ENCODE results near the gene TMEM63B. TPM values are rescaled to one million over a fixed set of nuclear protein-coding genes. Genes with fewer than 3 reads are reported as not detected.
"Not testable (repeated sequence)": the region's sequence is repeated elsewhere in the genome, so short reads cannot be mapped to it uniquely, and the experiment has no call there.

TMEM63B gene
- total and polyA plus RNA-seq, 4 donors = 49.0 to 94.5 (median 88.3) TPM

- ATAC-seq (ENCODE audit: insufficient read depth, low FRiP score) = no peak
- no peak overlapping the region for H3K4me3 ChIP-seq
- TF ChIP-seq, protein P1, sequence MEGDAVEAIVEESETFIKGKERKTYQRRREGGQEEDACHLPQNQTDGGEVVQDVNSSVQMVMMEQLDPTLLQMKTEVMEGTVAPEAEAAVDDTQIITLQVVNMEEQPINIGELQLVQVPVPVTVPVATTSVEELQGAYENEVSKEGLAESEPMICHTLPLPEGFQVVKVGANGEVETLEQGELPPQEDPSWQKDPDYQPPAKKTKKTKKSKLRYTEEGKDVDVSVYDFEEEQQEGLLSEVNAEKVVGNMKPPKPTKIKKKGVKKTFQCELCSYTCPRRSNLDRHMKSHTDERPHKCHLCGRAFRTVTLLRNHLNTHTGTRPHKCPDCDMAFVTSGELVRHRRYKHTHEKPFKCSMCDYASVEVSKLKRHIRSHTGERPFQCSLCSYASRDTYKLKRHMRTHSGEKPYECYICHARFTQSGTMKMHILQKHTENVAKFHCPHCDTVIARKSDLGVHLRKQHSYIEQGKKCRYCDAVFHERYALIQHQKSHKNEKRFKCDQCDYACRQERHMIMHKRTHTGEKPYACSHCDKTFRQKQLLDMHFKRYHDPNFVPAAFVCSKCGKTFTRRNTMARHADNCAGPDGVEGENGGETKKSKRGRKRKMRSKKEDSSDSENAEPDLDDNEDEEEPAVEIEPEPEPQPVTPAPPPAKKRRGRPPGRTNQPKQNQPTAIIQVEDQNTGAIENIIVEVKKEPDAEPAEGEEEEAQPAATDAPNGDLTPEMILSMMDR (IDR thresholded peaks at IDR 0.05; ENCODE audit: control extremely low read depth, extremely low read depth) = no peak
- H3K36me3 ChIP-seq (ENCODE audit: control insufficient read depth in 4 of 4, insufficient read depth in 4 of 4, low read length in 4 of 4) = peaks cover 0 to 9% (median 0%) of the 10 kb centered on the region in 4 donors
- H3K9me3 ChIP-seq (ENCODE audit: control insufficient read depth in 4 of 4, insufficient read depth in 3 of 4, low read length in 3 of 4) = no peaks in the 10 kb centered on the region
- no peak overlapping the region for H3K9ac ChIP-seq (ENCODE audit: insufficient read depth in 1 of 2, low read length in 2 of 2)
- WGBS, 2 donors = 87 to 92% methylated on average over 5 of the region's 5 CpGs
- H3K27ac ChIP-seq (ENCODE audit: low read depth in 1 of 2, low read length in 1 of 2) = no peak overlapping the region
- no peak for DNase-seq
- peaks cover 0 to 3% (median 0%) of the 10 kb centered on the region in 5 donors for H3K4me1 ChIP-seq (ENCODE audit: control insufficient read depth in 5 of 5, insufficient read depth in 5 of 5, low read length in 5 of 5)
- no peaks in the 10 kb centered on the region for H3K27me3 ChIP-seq (ENCODE audit: control insufficient read depth in 3 of 3, insufficient read depth in 3 of 3, low read length in 2 of 3)
Observed at GRCh38 chr6:44090465-44090864, 36.9 kb upstream of the TMEM63B start.

- not testable (repeated sequence) for H3K27me3 ChIP-seq (ENCODE audit: control insufficient read depth in 3 of 3, insufficient read depth in 3 of 3, low read length in 2 of 3); H3K36me3 ChIP-seq (ENCODE audit: control insufficient read depth in 4 of 4, insufficient read depth in 4 of 4, low read length in 4 of 4); DNase-seq; H3K4me3 ChIP-seq; ATAC-seq (ENCODE audit: insufficient read depth, low FRiP score); H3K9ac ChIP-seq (ENCODE audit: insufficient read depth in 1 of 2, low read length in 2 of 2); H3K9me3 ChIP-seq (ENCODE audit: control insufficient read depth in 4 of 4, insufficient read depth in 3 of 4, low read length in 3 of 4); H3K4me1 ChIP-seq (ENCODE audit: control insufficient read depth in 5 of 5, insufficient read depth in 5 of 5, low read length in 5 of 5); H3K27ac ChIP-seq (ENCODE audit: low read depth in 1 of 2, low read length in 1 of 2)
- 94 to 96% methylated on average over 3 of the region's 3 CpGs for WGBS, 2 donors
Observed at GRCh38 chr6:44091356-44091755, 36.0 kb upstream of the TMEM63B start.

- no peaks in the 10 kb centered on the region for H3K27me3 ChIP-seq (ENCODE audit: control insufficient read depth in 3 of 3, insufficient read depth in 3 of 3, low read length in 2 of 3)
- no peaks in the 10 kb centered on the region for H3K9me3 ChIP-seq (ENCODE audit: control insufficient read depth in 4 of 4, insufficient read depth in 3 of 4, low read length in 3 of 4)
- ATAC-seq (ENCODE audit: insufficient read depth, low FRiP score) (no peak), DNase-seq (no peak)
- peaks cover 0 to 3% (median 0%) of the 10 kb centered on the region in 5 donors for H3K4me1 ChIP-seq (ENCODE audit: control insufficient read depth in 5 of 5, insufficient read depth in 5 of 5, low read length in 5 of 5)
- no peak overlapping the region for H3K27ac ChIP-seq (ENCODE audit: low read depth in 1 of 2, low read length in 1 of 2)
- H3K4me3 ChIP-seq = no peak overlapping the region
- WGBS, 2 donors = 76 to 87% methylated on average over 7 of the region's 7 CpGs
- H3K36me3 ChIP-seq (ENCODE audit: control insufficient read depth in 4 of 4, insufficient read depth in 4 of 4, low read length in 4 of 4) = peaks cover 0 to 9% (median 0%) of the 10 kb centered on the region in 4 donors
- no peak overlapping the region for H3K9ac ChIP-seq (ENCODE audit: insufficient read depth in 1 of 2, low read length in 2 of 2)
- TF ChIP-seq, protein P1 (IDR thresholded peaks at IDR 0.05; ENCODE audit: control extremely low read depth, extremely low read depth) = no peak
Observed at GRCh38 chr6:44091981-44092884, 35.1 kb upstream of the TMEM63B start.

GRCh38 chr6:44093066-44093465 lies 34.3 kb upstream of the TMEM63B start:
- WGBS, 2 donors = 95 to 97% methylated on average over 5 of the region's 5 CpGs
- no peak overlapping the region for H3K4me3 ChIP-seq
- no peak overlapping the region for H3K9ac ChIP-seq (ENCODE audit: insufficient read depth in 1 of 2, low read length in 2 of 2)
- TF ChIP-seq, protein P1 (IDR thresholded peaks at IDR 0.05; ENCODE audit: control extremely low read depth, extremely low read depth) = no peak
- no peaks in the 10 kb centered on the region for H3K27me3 ChIP-seq (ENCODE audit: control insufficient read depth in 3 of 3, insufficient read depth in 3 of 3, low read length in 2 of 3)
- DNase-seq (no peak), ATAC-seq (ENCODE audit: insufficient read depth, low FRiP score) (no peak)
- H3K36me3 ChIP-seq (ENCODE audit: control insufficient read depth in 4 of 4, insufficient read depth in 4 of 4, low read length in 4 of 4) = peaks cover 0 to 9% (median 0%) of the 10 kb centered on the region in 4 donors
- H3K9me3 ChIP-seq (ENCODE audit: control insufficient read depth in 4 of 4, insufficient read depth in 3 of 4, low read length in 3 of 4) = no peaks in the 10 kb centered on the region
- no peak overlapping the region for H3K27ac ChIP-seq (ENCODE audit: low read depth in 1 of 2, low read length in 1 of 2)
- peaks cover 0 to 3% (median 0%) of the 10 kb centered on the region in 5 donors for H3K4me1 ChIP-seq (ENCODE audit: control insufficient read depth in 5 of 5, insufficient read depth in 5 of 5, low read length in 5 of 5)
